ENCODE measurements around the gene ADAT3.

DNA sequence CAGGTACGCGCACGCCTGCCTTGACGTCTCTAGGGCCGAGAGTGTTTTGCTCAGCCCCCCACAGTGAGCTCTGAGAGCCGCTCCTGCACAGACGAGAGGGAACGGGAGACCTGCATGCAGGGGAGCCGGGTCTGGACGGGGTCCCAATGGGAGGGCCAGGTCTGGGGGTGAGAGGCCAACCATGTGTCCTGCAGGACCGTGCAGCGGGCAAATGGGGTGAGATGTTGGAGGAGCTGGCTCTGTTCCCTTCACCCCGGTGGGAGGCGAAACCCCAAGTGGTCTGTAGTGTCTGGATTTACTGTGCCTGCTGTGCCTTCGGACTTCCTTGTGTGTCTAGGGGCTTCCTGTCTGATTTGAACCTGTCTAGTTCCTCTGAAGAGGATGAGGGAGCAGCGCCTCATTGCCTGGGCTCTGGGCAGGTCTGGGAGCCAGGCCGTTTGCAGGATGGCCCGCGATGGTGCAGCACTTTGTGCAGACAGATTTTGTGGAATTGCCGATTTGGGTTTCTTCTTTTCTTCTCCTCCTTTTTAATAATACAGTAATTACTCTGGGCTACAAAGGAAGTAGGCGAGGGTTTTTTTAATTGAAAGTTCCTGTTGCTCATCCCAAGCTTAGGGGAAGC lies 37.8 kb downstream of the ADAT3 start:
- no peak for TF ChIP-seq EP300 (IDR thresholded peaks at IDR 0.05)
- no peak for TF ChIP-seq CTCF (IDR thresholded peaks at IDR 0.05)
- no peak for TF ChIP-seq POLR2A (IDR thresholded peaks at IDR 0.05)
- no peak for TF ChIP-seq POLR2AphosphoS5 (IDR thresholded peaks at IDR 0.05)

Measured in sigmoid colon (tissue), 4 donors.